Ishikawa (cell line): ENCODE data around the gene MMP15.

Experiments
- FOXM1 ChIP-seq: IDR thresholded peaks from 2 replicates; pipeline ENCODE4 v1.6.1; 2012; ENCODE audit warnings: low read depth, borderline replicate concordance
- TEAD4 ChIP-seq: IDR thresholded peaks from 2 replicates; pipeline ENCODE4 v1.6.1; 2012
- YY1 ChIP-seq: IDR thresholded peaks from 2 replicates; pipeline ENCODE4 v1.6.1; 2012; ENCODE audit warnings: low read depth

GRCh38 chr16:58057784-58058183 is 32.2 kb downstream of the MMP15 start:
- TF ChIP-seq FOXM1 (no peak), YY1 (no peak), TEAD4 (no peak)
